NCI-H2196 (cell line): ENCODE data around the gene STX8.

Experiments
- DNase-seq: peaks from one replicate; lab custom pipeline; 2025; ENCODE audit not compliant: unreplicated experiment; lab: John Stamatoyannopoulos, UW

STX8 gene

GRCh38 chr17:9557161-9557755 lies 18.4 kb downstream of the STX8 start:
- no peak for DNase-seq

GRCh38 chr17:9554715-9555114 lies 20.9 kb downstream of the STX8 start:
- DNase-seq, result peak; percentile 20

GRCh38 chr17:9553596-9553995 lies 22.0 kb downstream of the STX8 start:
- no peak for DNase-seq

- no peak for DNase-seq
Observed at GRCh38 chr17:9553181-9553580, 22.4 kb downstream of the STX8 start.

GRCh38 chr17:9549215-9549614 lies 26.4 kb downstream of the STX8 start:
- no peak for DNase-seq

GRCh38 chr17:9544221-9544620 lies 31.4 kb downstream of the STX8 start:
- DNase-seq, result no peak

GRCh38 chr17:9541718-9542117 lies 33.9 kb downstream of the STX8 start:
- no peak for DNase-seq

GRCh38 chr17:9538626-9539025 lies 37.0 kb downstream of the STX8 start:
- DNase-seq, result no peak

GRCh38 chr17:9537177-9537776 lies 38.3 kb downstream of the STX8 start:
- DNase-seq, result no peak

- no peak for DNase-seq
Observed at GRCh38 chr17:9536061-9536460, 39.6 kb downstream of the STX8 start.

GRCh38 chr17:9533441-9533840 lies 42.2 kb downstream of the STX8 start:
- DNase-seq, result no peak

- DNase-seq, result no peak
Observed at GRCh38 chr17:9532715-9533114, 42.9 kb downstream of the STX8 start.

GRCh38 chr17:9531034-9531433 lies 44.6 kb downstream of the STX8 start:
- no peak for DNase-seq

GRCh38 chr17:9529033-9529700 lies 46.5 kb downstream of the STX8 start:
- DNase-seq, result no peak

- no peak for DNase-seq
Observed at GRCh38 chr17:9527788-9528187, 47.8 kb downstream of the STX8 start.

- no peak for DNase-seq
Observed at GRCh38 chr17:9522074-9522473, 53.5 kb downstream of the STX8 start.

GRCh38 chr17:9521062-9521461 lies 54.6 kb downstream of the STX8 start:
- DNase-seq, result no peak

GRCh38 chr17:9520649-9521048 lies 55.0 kb downstream of the STX8 start:
- no peak for DNase-seq

GRCh38 chr17:9519583-9520272 lies 55.9 kb downstream of the STX8 start:
- DNase-seq, result no peak

- no peak for DNase-seq
Observed at GRCh38 chr17:9517396-9517795, 58.2 kb downstream of the STX8 start.

GRCh38 chr17:9513266-9513665 lies 62.4 kb downstream of the STX8 start:
- DNase-seq, result no peak
